Smooth muscle cell (in vitro differentiated cells): ENCODE results near the gene HADHB. TPM values are rescaled to one million over a fixed set of nuclear protein-coding genes. Genes with fewer than 3 reads are reported as not detected.

Experiments used
- DNase-seq: peaks from one replicate; lab custom pipeline; 2025; ENCODE audit not compliant: unreplicated experiment; lab: John Stamatoyannopoulos, UW
- H2AFZ ChIP-seq: fragments of 200-600 bp; sonication (generic); 2 replicates; pipeline ENCODE4 v1.6.0; 2016; ENCODE audit warnings: antibody characterized with exemption, low read depth, mild to moderate bottlenecking
- H3F3A ChIP-seq: fragments of 200-600 bp; sonication (generic); 2 replicates; pipeline ENCODE4 v1.6.0; 2017; ENCODE audit warnings: antibody characterized with exemption, low read depth
- H3K27ac ChIP-seq: fragments of 200-600 bp; sonication (generic); 2 replicates; pipeline ENCODE4 v1.5.1; 2016; ENCODE audit warnings: low read depth, mild to moderate bottlenecking
- H3K27me3 ChIP-seq: fragments of 200-600 bp; sonication (generic); 2 replicates; pipeline ENCODE4 v1.6.1; 2016; ENCODE audit warnings: low read depth, mild to moderate bottlenecking
- H3K36me3 ChIP-seq: fragments of 200-600 bp; sonication (generic); 2 replicates; pipeline ENCODE4 v1.5.1; 2016; ENCODE audit warnings: low read depth
- H3K4me1 ChIP-seq: fragments of 200-600 bp; sonication (generic); 2 replicates; pipeline ENCODE4 v1.5.1; 2016; ENCODE audit warnings: low read depth
- H3K4me2 ChIP-seq: fragments of 200-600 bp; sonication (generic); 2 replicates; pipeline ENCODE4 v1.6.0; 2016; ENCODE audit warnings: mild to moderate bottlenecking
- H3K4me3 ChIP-seq: fragments of 200-600 bp; sonication (generic); 2 replicates; pipeline ENCODE4 v1.5.1; 2016; ENCODE audit warnings: mild to moderate bottlenecking
- H3K79me2 ChIP-seq: fragments of 200-600 bp; sonication (generic); 2 replicates; pipeline ENCODE4 v1.6.0; 2016; ENCODE audit warnings: low read depth, mild to moderate bottlenecking
- H3K9ac ChIP-seq: fragments of 200-600 bp; sonication (generic); 2 replicates; pipeline ENCODE4 v1.6.0; 2016; ENCODE audit warnings: low read depth
- H3K9me3 ChIP-seq: fragments of 200-600 bp; sonication (generic); replicated peaks from 2 replicates; pipeline ENCODE4 v1.5.1; 2016; ENCODE audit warnings: low read depth
- H4K20me1 ChIP-seq: fragments of 200-600 bp; sonication (generic); 2 replicates; pipeline ENCODE4 v1.6.0; 2016; ENCODE audit warnings: low read depth
- WGBS: methylation state at CpG from one replicate; pipeline ENCODE4 v1.1.7; 2016; ENCODE audit warnings: low lambda C conversion rate; 5-methylcytosine and 5-hydroxymethylcytosine counted together
- polyA plus RNA-seq: library from polyadenylated mRNA; unstranded; fragments of >200 nt; fragmentation: Nextera tagmentation; extraction: Ambion mirVana; gene quantifications from 2 replicates; pipeline ENCODE4 v1.2.1, GENCODE V29; 2016
- total RNA-seq: library from RNA; depleted of rRNA; stranded (reverse); fragments of >200 nt; gene quantifications from 2 replicates; pipeline ENCODE4 v1.2.3, GENCODE V29; 2014
- TF ChIP-seq, protein P1 (sequence below): fragments of 200-600 bp; sonication (generic); IDR thresholded peaks from 2 replicates; pipeline ENCODE4 v1.5.1; 2017; ENCODE audit warnings: borderline replicate concordance, mild to moderate bottlenecking, antibody characterized with exemption; ENCODE audit not compliant: insufficient read depth, poor library complexity, severe bottlenecking

HADHB gene
- total and polyA plus RNA-seq, 2 experiments from 2014 or later = 70.8 to 96.1 TPM

DNA sequence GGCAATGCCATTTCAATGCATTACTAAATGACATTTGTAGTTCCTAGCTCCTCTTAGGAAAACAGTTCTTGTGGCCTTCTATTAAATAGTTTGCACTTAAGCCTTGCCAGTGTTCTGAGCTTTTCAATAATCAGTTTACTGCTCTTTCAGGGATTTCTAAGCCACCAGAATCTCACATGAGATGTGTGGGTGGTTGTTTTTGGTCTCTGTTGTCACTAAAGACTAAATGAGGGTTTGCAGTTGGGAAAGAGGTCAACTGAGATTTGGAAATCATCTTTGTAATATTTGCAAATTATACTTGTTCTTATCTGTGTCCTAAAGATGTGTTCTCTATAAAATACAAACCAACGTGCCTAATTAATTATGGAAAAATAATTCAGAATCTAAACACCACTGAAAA, 45.3 kb downstream of the HADHB start:
- Histone ChIP-seq H3F3A (no peaks in the 10 kb centered on the region), H3K9ac (no peak overlapping the region), H3K4me1 (no peaks in the 10 kb centered on the region), H3K9me3 (no peaks in the 10 kb centered on the region), H3K4me3 (no peak overlapping the region), H3K27ac (no peak overlapping the region), H2AFZ (no peak overlapping the region), H3K79me2 (no peaks in the 10 kb centered on the region), H3K36me3 (no peaks in the 10 kb centered on the region), H3K4me2 (no peak overlapping the region), H4K20me1 (no peaks in the 10 kb centered on the region), H3K27me3 (no peaks in the 10 kb centered on the region)
- TF ChIP-seq, protein P1, sequence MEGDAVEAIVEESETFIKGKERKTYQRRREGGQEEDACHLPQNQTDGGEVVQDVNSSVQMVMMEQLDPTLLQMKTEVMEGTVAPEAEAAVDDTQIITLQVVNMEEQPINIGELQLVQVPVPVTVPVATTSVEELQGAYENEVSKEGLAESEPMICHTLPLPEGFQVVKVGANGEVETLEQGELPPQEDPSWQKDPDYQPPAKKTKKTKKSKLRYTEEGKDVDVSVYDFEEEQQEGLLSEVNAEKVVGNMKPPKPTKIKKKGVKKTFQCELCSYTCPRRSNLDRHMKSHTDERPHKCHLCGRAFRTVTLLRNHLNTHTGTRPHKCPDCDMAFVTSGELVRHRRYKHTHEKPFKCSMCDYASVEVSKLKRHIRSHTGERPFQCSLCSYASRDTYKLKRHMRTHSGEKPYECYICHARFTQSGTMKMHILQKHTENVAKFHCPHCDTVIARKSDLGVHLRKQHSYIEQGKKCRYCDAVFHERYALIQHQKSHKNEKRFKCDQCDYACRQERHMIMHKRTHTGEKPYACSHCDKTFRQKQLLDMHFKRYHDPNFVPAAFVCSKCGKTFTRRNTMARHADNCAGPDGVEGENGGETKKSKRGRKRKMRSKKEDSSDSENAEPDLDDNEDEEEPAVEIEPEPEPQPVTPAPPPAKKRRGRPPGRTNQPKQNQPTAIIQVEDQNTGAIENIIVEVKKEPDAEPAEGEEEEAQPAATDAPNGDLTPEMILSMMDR = no peak
- WGBS = 71% methylated on average over 1 of the region's 1 CpG
- DNase-seq = no peak

DNA sequence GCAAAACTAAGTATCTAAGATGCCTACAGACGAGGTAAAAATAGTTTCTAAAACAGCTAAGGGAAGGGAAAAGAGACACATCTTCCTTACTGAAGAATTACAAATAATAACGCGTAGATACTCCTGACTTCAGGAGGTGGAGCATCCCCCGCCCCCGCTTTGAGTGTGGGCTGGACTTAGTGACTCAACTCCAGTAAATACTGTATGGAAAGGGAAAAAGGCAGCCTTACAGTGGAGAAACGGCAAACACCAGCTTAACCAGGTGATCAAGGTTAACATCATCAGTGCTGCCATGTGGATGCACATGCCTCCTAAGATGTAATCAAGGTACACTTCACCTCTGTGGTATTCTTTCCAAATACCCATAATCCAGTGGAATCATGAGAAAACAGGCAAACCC, 47.9 kb downstream of the HADHB start:
- Histone ChIP-seq H3K27me3 (no peaks in the 10 kb centered on the region), H3K79me2 (no peaks in the 10 kb centered on the region), H3K4me1 (no peaks in the 10 kb centered on the region), H3K36me3 (no peaks in the 10 kb centered on the region), H3K9ac (no peak overlapping the region), H4K20me1 (no peaks in the 10 kb centered on the region), H3K27ac (peak overlapping the region; percentile 60), H3K4me2 (peak overlapping the region; percentile 53), H3K9me3 (no peaks in the 10 kb centered on the region), H3F3A (no peaks in the 10 kb centered on the region), H3K4me3 (no peak overlapping the region), H2AFZ (no peak overlapping the region)
- no peak for DNase-seq
- 33% methylated on average over 6 of the region's 6 CpGs for WGBS
- TF ChIP-seq, protein P1 = no peak

DNA sequence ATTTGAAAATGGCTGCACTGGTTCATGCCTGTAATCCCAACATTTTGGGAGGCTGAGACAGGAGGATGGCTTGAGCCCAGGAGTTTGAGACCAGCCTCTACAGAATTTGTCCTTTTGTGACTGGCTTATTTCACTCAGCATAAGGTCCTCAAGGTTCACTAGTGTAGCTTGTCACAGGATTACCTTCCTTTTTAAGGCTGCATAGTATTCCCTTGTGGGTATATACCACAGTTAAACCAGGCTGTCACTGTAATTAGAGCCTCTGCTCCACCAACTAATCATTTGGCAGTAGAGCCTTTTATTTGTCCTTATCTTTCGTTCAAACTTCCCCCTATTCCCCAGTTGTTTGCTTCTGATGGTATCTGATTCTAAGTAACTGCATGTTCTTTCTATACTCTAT, 50.8 kb downstream of the HADHB start:
- 86% methylated on average over 1 of the region's 1 CpG for WGBS
- no peaks in the 10 kb centered on the region for H3K9me3 ChIP-seq
- DNase-seq = no peak
- H3K27ac ChIP-seq = no peak overlapping the region
- no peak overlapping the region for H3K9ac ChIP-seq
- H3K79me2 ChIP-seq = no peaks in the 10 kb centered on the region
- H4K20me1 ChIP-seq = no peaks in the 10 kb centered on the region
- peaks cover 3% of the 10 kb centered on the region for H3F3A ChIP-seq
- TF ChIP-seq, protein P1 = no peak
- H3K27me3 ChIP-seq = no peaks in the 10 kb centered on the region
- H3K4me3 ChIP-seq = no peak overlapping the region
- H3K4me2 ChIP-seq = no peak overlapping the region
- H3K36me3 ChIP-seq = no peaks in the 10 kb centered on the region
- no peak overlapping the region for H2AFZ ChIP-seq
- H3K4me1 ChIP-seq = peaks cover 26% of the 10 kb centered on the region

DNA sequence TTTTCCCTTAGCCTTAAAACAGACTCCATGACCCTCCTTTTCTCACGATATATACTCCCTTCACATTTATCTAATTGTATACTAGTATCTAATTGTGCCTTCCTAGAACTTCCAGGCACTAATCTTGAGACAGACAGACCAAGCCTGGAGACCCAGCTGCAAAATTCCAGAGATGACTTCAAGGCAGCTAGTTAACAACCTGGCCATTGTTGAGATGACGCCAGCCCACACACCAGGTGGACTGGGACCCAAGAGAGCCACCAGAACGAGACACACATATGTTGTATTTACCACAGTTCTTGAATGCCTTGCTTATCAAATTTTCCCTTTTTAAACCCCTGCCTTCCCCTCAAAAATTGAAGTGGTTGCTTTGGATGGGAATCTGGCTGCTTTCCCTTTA, 52.3 kb downstream of the HADHB start:
- H3K36me3 ChIP-seq = no peaks in the 10 kb centered on the region
- H3K27me3 ChIP-seq = no peaks in the 10 kb centered on the region
- H3F3A ChIP-seq = peaks cover 3% of the 10 kb centered on the region
- peaks cover 33% of the 10 kb centered on the region for H3K4me1 ChIP-seq
- H3K27ac ChIP-seq = no peak overlapping the region
- no peaks in the 10 kb centered on the region for H3K9me3 ChIP-seq
- no peak for DNase-seq
- H2AFZ ChIP-seq = no peak overlapping the region
- no peak overlapping the region for H3K9ac ChIP-seq
- 73% methylated on average over 3 of the region's 3 CpGs for WGBS
- H3K79me2 ChIP-seq = no peaks in the 10 kb centered on the region
- no peak overlapping the region for H3K4me2 ChIP-seq
- H4K20me1 ChIP-seq = no peaks in the 10 kb centered on the region
- TF ChIP-seq, protein P1 = no peak
- H3K4me3 ChIP-seq = no peak overlapping the region
